GM23338 (cell line): ENCODE data around the gene SPATA45. TPM values are rescaled to one million over a fixed set of nuclear protein-coding genes. Genes with fewer than 3 reads are reported as not detected.

ENCODE experiments used
- ATAC-seq: fragments of 200-7000 bp; cut with Tn5 transposase; 3 replicates; pipeline ENCODE4 v1.9.1; 2020
- DNase-seq: peaks from one replicate; pipeline ENCODE4 v3.0.0-alpha.2; 2015; ENCODE audit warnings: low spot score
- H2AFZ ChIP-seq: fragments of 200-600 bp; sonication (generic); 2 replicates; pipeline ENCODE4 v1.8.0; 2016; ENCODE audit warnings: antibody characterized with exemption, mild to moderate bottlenecking, moderate library complexity
- H3F3A ChIP-seq: fragments of 200-600 bp; sonication (generic); replicated peaks from 2 replicates; pipeline ENCODE4 v1.8.0; 2017; ENCODE audit warnings: antibody characterized with exemption, mixed run types, low read depth
- H3K27ac ChIP-seq: fragments of 200-600 bp; sonication (generic); 2 replicates; pipeline ENCODE4 v1.6.1; 2016; ENCODE audit warnings: low read depth
- H3K27me3 ChIP-seq: fragments of 200-600 bp; sonication (generic); 2 replicates; pipeline ENCODE4 v1.8.0; 2016; ENCODE audit warnings: mild to moderate bottlenecking, mixed run types, moderate library complexity; ENCODE audit not compliant: insufficient read depth
- H3K36me3 ChIP-seq: fragments of 200-600 bp; sonication (generic); 2 replicates; pipeline ENCODE4 v1.8.0; 2016; ENCODE audit warnings: mild to moderate bottlenecking; ENCODE audit not compliant: insufficient read depth
- H3K4me1 ChIP-seq: fragments of 200-600 bp; sonication (generic); 2 replicates; pipeline ENCODE4 v1.8.0; 2016; ENCODE audit warnings: mild to moderate bottlenecking, moderate library complexity; ENCODE audit not compliant: insufficient read depth
- H3K4me2 ChIP-seq: fragments of 200-600 bp; sonication (generic); 2 replicates; pipeline ENCODE4 v1.7.1; 2017; ENCODE audit warnings: mixed run types
- H3K4me3 ChIP-seq: fragments of 200-600 bp; sonication (generic); 2 replicates; pipeline ENCODE4 v1.6.1; 2016; ENCODE audit warnings: mixed run types
- H3K79me2 ChIP-seq: fragments of 200-600 bp; sonication (generic); replicated peaks from 2 replicates; pipeline ENCODE4 v1.8.0; 2017; ENCODE audit warnings: mild to moderate bottlenecking; ENCODE audit not compliant: insufficient read depth
- H3K9me2 ChIP-seq: fragments of 200-600 bp; sonication (generic); 2 replicates; pipeline ENCODE4 v1.8.0; 2017; ENCODE audit not compliant: insufficient read depth
- H4K20me1 ChIP-seq: fragments of 200-600 bp; sonication (generic); replicated peaks from 2 replicates; pipeline ENCODE4 v1.8.0; 2017; ENCODE audit warnings: mild to moderate bottlenecking; ENCODE audit not compliant: insufficient read depth
- H3K27ac Mint-ChIP-seq: 2 replicates; pipeline ENCODE4 v1.8.0; 2020; ENCODE audit warnings: inconsistent platforms, mild to moderate bottlenecking, moderate library complexity, mixed read lengths
- H3K27me3 Mint-ChIP-seq: 3 replicates; pipeline ENCODE4 v1.8.0; 2022; ENCODE audit warnings: low read depth, mild to moderate bottlenecking, moderate library complexity, mixed read lengths, inconsistent platforms; ENCODE audit not compliant: insufficient read depth, poor library complexity
- H3K36me3 Mint-ChIP-seq: 3 replicates; pipeline ENCODE4 v1.8.0; 2021; ENCODE audit warnings: low read depth, mild to moderate bottlenecking, inconsistent platforms, moderate library complexity, mixed read lengths
- H3K4me1 Mint-ChIP-seq: 3 replicates; pipeline ENCODE4 v1.8.0; 2020; ENCODE audit warnings: mild to moderate bottlenecking, inconsistent platforms, mixed read lengths
- H3K4me3 Mint-ChIP-seq: 3 replicates; pipeline ENCODE4 v1.8.0; 2021; ENCODE audit warnings: moderate library complexity, mild to moderate bottlenecking, inconsistent platforms, mixed read lengths
- H3K9me3 Mint-ChIP-seq: 3 replicates; pipeline ENCODE4 v1.8.0; 2020; ENCODE audit warnings: moderate library complexity, mild to moderate bottlenecking, inconsistent platforms, mixed read lengths
- CTCF ChIP-seq, 2 experiments: fragments of 200-600 bp in 1 of 2; sonication (generic) in 1 of 2; conservative IDR thresholded peaks; 2 replicates each; pipeline versions ENCODE4 v1.5.1 to v1.6.1; 2016 to 2017; ENCODE audit warnings: antibody characterized with exemption in 2 of 2, low read depth in 2 of 2, mild to moderate bottlenecking in 2 of 2, moderate library complexity in 1 of 2
- NANOG ChIP-seq: IDR thresholded peaks from 2 replicates; pipeline ENCODE4 v1.6.1; 2016; ENCODE audit warnings: antibody characterized with exemption, borderline replicate concordance
- POLR2AphosphoS5 ChIP-seq: IDR thresholded peaks from 2 replicates; pipeline ENCODE4 v1.6.1; 2016; ENCODE audit warnings: antibody characterized with exemption, low read depth
- STAT1 ChIP-seq: IDR thresholded peaks from one replicate; pipeline ENCODE4 v1.6.1; 2016; ENCODE audit warnings: antibody characterized with exemption; ENCODE audit not compliant: unreplicated experiment
- ZNF114 ChIP-seq: fragments of 250-450 bp; sonication (Bioruptor Pico); IDR thresholded peaks from 2 replicates; pipeline ENCODE4 v1.5.0; 2020; ENCODE audit warnings: mild to moderate bottlenecking, moderate library complexity
- ZNF331 ChIP-seq: fragments of 250-450 bp; sonication (Bioruptor Pico); IDR thresholded peaks from 2 replicates; pipeline ENCODE4 v1.5.0; 2020; ENCODE audit warnings: low read depth, mild to moderate bottlenecking, moderate library complexity
- polyA plus RNA-seq: library from polyadenylated mRNA; unstranded; fragments of >200 nt; fragmentation: Nextera tagmentation; extraction: Ambion mirVana; gene quantifications from 2 replicates; pipeline ENCODE4 v1.2.1, GENCODE V29; 2016
- total RNA-seq: library from RNA; depleted of rRNA; stranded (reverse); fragments of >200 nt; shearing (Covaris generic); gene quantifications from 2 replicates; pipeline ENCODE4 v1.2.3, GENCODE V29; 2014
- TF ChIP-seq, protein P1 (sequence below): fragments of 250-450 bp; sonication (Bioruptor Pico); IDR thresholded peaks from 2 replicates; pipeline ENCODE4 v1.5.0; 2020; ENCODE audit warnings: mild to moderate bottlenecking, moderate library complexity

Gene SPATA45
- total and polyA plus RNA-seq, 2 experiments from 2014 or later, result not detected

DNA sequence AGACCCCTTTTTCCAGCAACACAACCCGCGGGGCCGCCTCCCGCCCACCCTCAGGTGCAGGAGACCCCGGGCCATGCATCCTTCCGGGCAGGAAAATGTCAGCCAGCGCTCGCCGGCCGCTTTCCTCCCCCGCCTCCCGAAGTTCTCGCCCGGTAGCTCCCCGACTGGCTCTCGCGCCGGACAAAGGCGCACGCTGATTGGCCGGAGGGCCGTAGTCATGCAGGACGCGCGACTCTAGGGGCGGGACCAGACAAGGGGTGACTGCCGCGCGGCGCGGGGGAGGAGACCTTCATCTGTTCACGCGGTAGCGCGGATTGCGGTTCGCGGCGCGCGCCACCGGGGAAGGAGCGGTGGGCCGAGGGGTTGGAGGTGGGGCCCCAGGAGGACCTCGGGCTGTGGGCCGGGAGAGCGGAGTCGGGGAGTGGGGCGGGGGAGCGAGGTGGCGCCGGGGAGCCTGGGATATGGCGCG is 10.6 kb upstream of the SPATA45 start, which contains the start of gene FLVCR1 (continued):
- TF ChIP-seq, protein P1, sequence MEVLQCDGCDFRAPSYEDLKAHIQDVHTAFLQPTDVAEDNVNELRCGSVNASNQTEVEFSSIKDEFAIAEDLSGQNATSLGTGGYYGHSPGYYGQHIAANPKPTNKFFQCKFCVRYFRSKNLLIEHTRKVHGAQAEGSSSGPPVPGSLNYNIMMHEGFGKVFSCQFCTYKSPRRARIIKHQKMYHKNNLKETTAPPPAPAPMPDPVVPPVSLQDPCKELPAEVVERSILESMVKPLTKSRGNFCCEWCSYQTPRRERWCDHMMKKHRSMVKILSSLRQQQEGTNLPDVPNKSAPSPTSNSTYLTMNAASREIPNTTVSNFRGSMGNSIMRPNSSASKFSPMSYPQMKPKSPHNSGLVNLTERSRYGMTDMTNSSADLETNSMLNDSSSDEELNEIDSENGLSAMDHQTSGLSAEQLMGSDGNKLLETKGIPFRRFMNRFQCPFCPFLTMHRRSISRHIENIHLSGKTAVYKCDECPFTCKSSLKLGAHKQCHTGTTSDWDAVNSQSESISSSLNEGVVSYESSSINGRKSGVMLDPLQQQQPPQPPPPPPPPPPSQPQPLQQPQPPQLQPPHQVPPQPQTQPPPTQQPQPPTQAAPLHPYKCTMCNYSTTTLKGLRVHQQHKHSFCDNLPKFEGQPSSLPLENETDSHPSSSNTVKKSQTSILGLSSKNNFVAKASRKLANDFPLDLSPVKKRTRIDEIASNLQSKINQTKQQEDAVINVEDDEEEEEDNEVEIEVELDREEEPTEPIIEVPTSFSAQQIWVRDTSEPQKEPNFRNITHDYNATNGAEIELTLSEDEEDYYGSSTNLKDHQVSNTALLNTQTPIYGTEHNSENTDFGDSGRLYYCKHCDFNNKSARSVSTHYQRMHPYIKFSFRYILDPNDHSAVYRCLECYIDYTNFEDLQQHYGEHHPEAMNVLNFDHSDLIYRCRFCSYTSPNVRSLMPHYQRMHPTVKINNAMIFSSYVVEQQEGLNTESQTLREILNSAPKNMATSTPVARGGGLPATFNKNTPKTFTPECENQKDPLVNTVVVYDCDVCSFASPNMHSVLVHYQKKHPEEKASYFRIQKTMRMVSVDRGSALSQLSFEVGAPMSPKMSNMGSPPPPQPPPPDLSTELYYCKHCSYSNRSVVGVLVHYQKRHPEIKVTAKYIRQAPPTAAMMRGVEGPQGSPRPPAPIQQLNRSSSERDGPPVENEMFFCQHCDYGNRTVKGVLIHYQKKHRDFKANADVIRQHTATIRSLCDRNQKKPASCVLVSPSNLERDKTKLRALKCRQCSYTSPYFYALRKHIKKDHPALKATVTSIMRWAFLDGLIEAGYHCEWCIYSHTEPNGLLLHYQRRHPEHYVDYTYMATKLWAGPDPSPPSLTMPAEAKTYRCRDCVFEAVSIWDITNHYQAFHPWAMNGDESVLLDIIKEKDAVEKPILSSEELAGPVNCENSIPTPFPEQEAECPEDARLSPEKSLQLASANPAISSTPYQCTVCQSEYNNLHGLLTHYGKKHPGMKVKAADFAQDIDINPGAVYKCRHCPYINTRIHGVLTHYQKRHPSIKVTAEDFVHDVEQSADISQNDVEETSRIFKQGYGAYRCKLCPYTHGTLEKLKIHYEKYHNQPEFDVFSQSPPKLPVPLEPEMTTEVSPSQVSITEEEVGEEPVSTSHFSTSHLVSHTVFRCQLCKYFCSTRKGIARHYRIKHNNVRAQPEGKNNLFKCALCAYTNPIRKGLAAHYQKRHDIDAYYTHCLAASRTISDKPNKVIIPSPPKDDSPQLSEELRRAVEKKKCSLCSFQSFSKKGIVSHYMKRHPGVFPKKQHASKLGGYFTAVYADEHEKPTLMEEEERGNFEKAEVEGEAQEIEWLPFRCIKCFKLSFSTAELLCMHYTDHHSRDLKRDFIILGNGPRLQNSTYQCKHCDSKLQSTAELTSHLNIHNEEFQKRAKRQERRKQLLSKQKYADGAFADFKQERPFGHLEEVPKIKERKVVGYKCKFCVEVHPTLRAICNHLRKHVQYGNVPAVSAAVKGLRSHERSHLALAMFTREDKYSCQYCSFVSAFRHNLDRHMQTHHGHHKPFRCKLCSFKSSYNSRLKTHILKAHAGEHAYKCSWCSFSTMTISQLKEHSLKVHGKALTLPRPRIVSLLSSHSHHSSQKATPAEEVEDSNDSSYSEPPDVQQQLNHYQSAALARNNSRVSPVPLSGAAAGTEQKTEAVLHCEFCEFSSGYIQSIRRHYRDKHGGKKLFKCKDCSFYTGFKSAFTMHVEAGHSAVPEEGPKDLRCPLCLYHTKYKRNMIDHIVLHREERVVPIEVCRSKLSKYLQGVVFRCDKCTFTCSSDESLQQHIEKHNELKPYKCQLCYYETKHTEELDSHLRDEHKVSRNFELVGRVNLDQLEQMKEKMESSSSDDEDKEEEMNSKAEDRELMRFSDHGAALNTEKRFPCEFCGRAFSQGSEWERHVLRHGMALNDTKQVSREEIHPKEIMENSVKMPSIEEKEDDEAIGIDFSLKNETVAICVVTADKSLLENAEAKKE (CRISPR knock-in tag), result no peak
- peak; percentile 98 for TF ChIP-seq POLR2AphosphoS5

DNA sequence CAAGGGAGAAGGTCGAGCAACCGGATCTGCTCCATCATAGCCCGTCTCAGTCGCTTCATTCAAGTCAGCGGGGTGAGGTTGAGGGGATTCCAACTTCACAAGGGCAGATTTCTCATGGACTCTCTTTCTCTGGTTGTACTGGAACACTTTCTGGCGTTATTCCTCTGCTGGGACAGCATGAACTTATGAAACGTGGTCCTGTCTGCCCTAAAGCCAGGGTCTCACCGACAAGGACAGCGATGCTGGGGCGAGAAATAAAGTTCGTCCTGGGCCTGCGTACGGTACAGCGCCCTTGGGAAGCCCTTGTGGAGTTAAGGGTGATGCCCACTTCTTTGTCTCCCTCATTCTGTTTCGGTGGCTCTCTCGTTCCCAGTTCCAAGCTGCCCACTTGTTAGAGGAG is 9.3 kb upstream of the SPATA45 start:
- H3K4me2 ChIP-seq, result peak overlapping the region; percentile 92
- Mint-ChIP-seq H3K9me3 (peaks cover 13% of the 10 kb centered on the region), H3K4me1 (peaks cover 35% of the 10 kb centered on the region), H3K36me3 (peaks cover 28% of the 10 kb centered on the region), H3K27me3 (peaks cover 21% of the 10 kb centered on the region), H3K4me3 (no peak overlapping the region; the same call in 2 of the 3 replicates), H3K27ac (peak overlapping the region; percentile 79; the same call in 1 of the 2 replicates)
- peak overlapping the region; percentile 86 for H3K4me3 ChIP-seq
- peaks cover 33% of the 10 kb centered on the region for H3K4me1 ChIP-seq
- H3K27me3 ChIP-seq, result no peaks in the 10 kb centered on the region
- no peak for ATAC-seq
- peaks cover 88% of the 10 kb centered on the region for H3K79me2 ChIP-seq
- H2AFZ ChIP-seq, result no peak overlapping the region
- peak; percentile 27 for DNase-seq
- H3F3A ChIP-seq, result peaks cover 16% of the 10 kb centered on the region; the same call in 1 of the 2 replicates
- H3K9me2 ChIP-seq, result no peaks in the 10 kb centered on the region; the same call in 1 of the 2 replicates
- H3K36me3 ChIP-seq, result peaks cover 7% of the 10 kb centered on the region; the same call in 1 of the 2 replicates
- H3K27ac ChIP-seq, result 0 out of 2 replicates have a peak overlapping the region, but pooled peaks have one; percentile 76
- H4K20me1 ChIP-seq, result peaks cover 33% of the 10 kb centered on the region
- TF ChIP-seq ZNF114 (CRISPR knock-in tag), result no peak
- TF ChIP-seq POLR2AphosphoS5, result no peak; the same call in 1 of the 2 replicates
- no peak for TF ChIP-seq STAT1
- TF ChIP-seq NANOG, result no peak
- TF ChIP-seq, protein P1 (CRISPR knock-in tag), result no peak
- TF ChIP-seq ZNF331 (CRISPR knock-in tag), result no peak
- TF ChIP-seq CTCF (conservative IDR thresholded peaks at IDR 0.05; ENCODE audit: low read depth in 2 of 2), result no peak
